CD8-positive, alpha-beta memory T cell (primary cell): ENCODE measurements around the gene KCTD7. TPM values are rescaled to one million over a fixed set of nuclear protein-coding genes. Genes with fewer than 3 reads are reported as not detected.
A peak's percentile ranks its signal among the peaks of the same experiment; 100 is the strongest.
"Not testable (repeated sequence)": the region's sequence is repeated elsewhere in the genome, so short reads cannot be mapped to it uniquely, and the experiment has no call there.

Source experiments
- CTCF ChIA-PET: fragments of 350-600 bp; sonication (Branson Sonifier 250); formaldehyde crosslinking; loops from one replicate; lab custom pipeline; 2021; ENCODE audit warnings: antibody characterized with exemption; lab: Charles Lee
- POLR2A ChIA-PET: fragments of 350-600 bp; sonication (Branson Sonifier 250); formaldehyde crosslinking; loops from one replicate; lab custom pipeline; 2021; ENCODE audit warnings: antibody characterized with exemption; lab: Charles Lee
- DNase-seq, 5 donors: peaks; one replicate each; pipeline versions ENCODE4 v3.0.0 to v3.0.0-alpha.2; 2020 to 2022; ENCODE audit warnings: mixed read lengths in 1 of 5
- H3K27ac ChIP-seq: one replicate; pipeline ENCODE4 v1.7.0; 2013; ENCODE audit warnings: low read depth, mild to moderate bottlenecking, low read length, moderate library complexity
- H3K27me3 ChIP-seq: 2 replicates; pipeline ENCODE4 v1.7.0; 2013; ENCODE audit warnings: low read length, mild to moderate bottlenecking; ENCODE audit not compliant: insufficient read depth, poor library complexity, severe bottlenecking
- H3K36me3 ChIP-seq: 2 replicates; pipeline ENCODE4 v1.7.0; 2013; ENCODE audit warnings: mild to moderate bottlenecking, low read length, moderate library complexity; ENCODE audit not compliant: insufficient read depth
- H3K4me1 ChIP-seq: 2 replicates; pipeline ENCODE4 v1.7.0; 2013; ENCODE audit warnings: mild to moderate bottlenecking, low read length, moderate library complexity; ENCODE audit not compliant: insufficient read depth
- H3K4me3 ChIP-seq: 2 replicates; pipeline ENCODE4 v1.7.0; 2013; ENCODE audit warnings: mild to moderate bottlenecking, low read length
- H3K9me3 ChIP-seq: 2 replicates; pipeline ENCODE4 v1.7.0; 2013; ENCODE audit warnings: mild to moderate bottlenecking, low read length
- H3K27ac Mint-ChIP-seq, 8 donors: one replicate each; pipeline ENCODE4 v1.8.0; 2020 to 2021; ENCODE audit warnings: mixed read lengths in 8 of 8, mild to moderate bottlenecking in 6 of 8, inconsistent platforms in 3 of 8, moderate library complexity in 3 of 8
- H3K27me3 Mint-ChIP-seq, 2 donors: one replicate each; pipeline ENCODE4 v1.8.0; 2020 to 2021; ENCODE audit warnings: mixed read lengths in 2 of 2, mild to moderate bottlenecking in 1 of 2, moderate library complexity in 1 of 2
- H3K36me3 Mint-ChIP-seq, 3 donors: one replicate each; pipeline ENCODE4 v1.8.0; 2020 to 2021; ENCODE audit warnings: mixed read lengths in 3 of 3, inconsistent platforms in 1 of 3, mild to moderate bottlenecking in 1 of 3
- H3K4me1 Mint-ChIP-seq, 3 donors: one replicate each; pipeline ENCODE4 v1.8.0; 2020 to 2021; ENCODE audit warnings: mixed read lengths in 3 of 3, inconsistent platforms in 1 of 3, mild to moderate bottlenecking in 1 of 3
- H3K4me3 Mint-ChIP-seq, 7 donors: one replicate each; pipeline ENCODE4 v1.8.0; 2020 to 2021; ENCODE audit warnings: mixed read lengths in 7 of 7, mild to moderate bottlenecking in 6 of 7, moderate library complexity in 4 of 7, inconsistent platforms in 2 of 7
- H3K9me3 Mint-ChIP-seq, 5 donors: one replicate each; pipeline ENCODE4 v1.8.0; 2020 to 2022; ENCODE audit warnings: mixed read lengths in 5 of 5, mild to moderate bottlenecking in 3 of 5, moderate library complexity in 2 of 5, inconsistent platforms in 1 of 5
- polyA plus RNA-seq: library from polyadenylated mRNA; unstranded; fragments of 300-500 nt; fragmentation: Illumina TruSeq; gene quantifications from one replicate; pipeline ENCODE4 v1.2.3, GENCODE V29; 2021
- total RNA-seq, 2 experiments: library from RNA; stranded (reverse); gene quantifications; one replicate each; pipeline ENCODE4 v1.2.3, GENCODE V29; 2021

The KCTD7 gene
- total and polyA plus RNA-seq, 3 experiments from 2014 or later = 11.6 to 17.1 (median 12.5) TPM

DNA sequence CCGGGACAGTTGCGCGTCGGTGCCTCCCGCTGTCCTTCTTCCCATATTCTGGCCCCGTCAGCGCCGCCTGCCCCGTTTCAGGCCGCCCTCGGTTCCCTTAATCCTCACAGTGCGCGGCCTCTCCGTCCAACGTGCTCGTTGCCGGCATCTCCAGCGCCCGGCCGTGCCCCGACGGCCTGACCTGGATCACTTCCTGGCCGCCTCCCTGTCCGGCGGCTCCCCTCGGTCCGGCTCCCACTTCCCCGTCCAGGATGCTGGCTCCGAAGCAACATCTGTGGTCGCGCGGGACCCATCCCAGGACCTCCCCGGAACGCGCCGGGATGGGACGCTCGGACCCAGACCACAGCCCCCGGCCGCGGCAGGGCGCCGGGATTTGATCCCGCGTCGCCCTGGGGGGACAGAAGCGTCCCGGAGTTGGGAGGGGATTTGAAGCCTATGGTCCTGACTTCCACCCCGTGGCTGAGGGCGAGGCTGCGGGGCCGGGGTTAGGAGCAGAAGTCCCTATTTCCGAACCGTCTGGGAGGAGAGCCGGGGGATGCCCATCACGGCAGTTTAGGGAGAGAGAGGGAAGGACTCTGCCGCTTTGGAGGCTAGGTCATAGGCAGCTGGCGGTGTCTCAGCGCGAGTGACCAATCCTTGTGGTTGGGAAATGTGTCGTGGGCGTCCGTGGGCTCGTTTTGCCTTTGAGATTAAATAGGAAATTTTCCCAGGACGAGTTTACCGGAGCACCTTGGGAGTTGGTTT lies 53.8 kb downstream of the KCTD7 start:
- Mint-ChIP-seq H3K4me1 (peaks cover 19 to 54% (median 34%) of the 10 kb centered on the region in 3 donors), H3K36me3 (peaks cover 0 to 4% (median 4%) of the 10 kb centered on the region in 3 donors), H3K27ac (peak overlapping the region in 7 of 8 donors; percentile 63 to 99 (median 97)), H3K4me3 (peak overlapping the region; percentile 88 to 97 (median 92)), H3K9me3 (no peaks in the 10 kb centered on the region), H3K27me3 (no peaks in the 10 kb centered on the region)
- peak overlapping the region; percentile 96 for H3K4me3 ChIP-seq
- no peak for DNase-seq
- CTCF ChIA-PET = no interaction called here
- H3K36me3 ChIP-seq = no peaks in the 10 kb centered on the region
- no peaks in the 10 kb centered on the region for H3K27me3 ChIP-seq
- POLR2A ChIA-PET = interaction anchor here (2.5 kb wide), 1 partner anchor 29 kb away, joined by 9 read pairs; no protein-coding TSS in a partner anchor
- H3K27ac ChIP-seq = peak overlapping the region; percentile 99
- peaks cover 13% of the 10 kb centered on the region for H3K4me1 ChIP-seq
- no peaks in the 10 kb centered on the region for H3K9me3 ChIP-seq

DNA sequence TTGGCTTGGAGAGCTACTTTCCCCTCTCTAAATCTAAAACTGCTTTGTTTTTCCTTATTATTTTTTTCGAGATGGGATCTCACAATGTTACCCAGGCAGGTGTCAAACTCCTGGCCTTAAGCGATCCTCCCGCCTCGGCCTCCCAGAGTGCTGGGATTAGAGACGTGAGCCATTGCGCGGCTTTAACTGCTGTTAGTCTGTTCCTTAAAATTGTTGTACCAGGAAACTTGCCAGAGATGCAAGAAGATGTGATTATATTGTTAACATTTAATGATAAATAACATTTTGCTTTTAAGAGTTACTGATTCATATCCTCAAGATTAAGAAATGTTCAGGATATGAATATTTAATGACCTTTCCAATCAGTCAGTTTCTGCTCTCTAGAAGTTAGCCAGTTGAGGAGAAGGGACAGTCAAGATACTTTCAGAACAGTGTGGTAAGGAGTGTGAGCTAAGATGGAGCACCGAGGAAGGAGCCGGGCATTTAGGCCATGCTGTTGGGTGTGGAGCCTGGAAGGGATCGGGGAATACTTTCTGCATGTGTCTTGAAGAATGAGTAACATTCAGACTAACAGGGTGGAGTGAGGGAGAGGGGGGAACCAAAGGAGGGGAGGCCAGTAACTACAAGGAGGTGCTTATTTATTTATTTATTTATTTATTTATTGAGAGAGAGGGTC lies 54.6 kb downstream of the KCTD7 start:
- H3K9me3 ChIP-seq, H3K36me3 Mint-ChIP-seq, H3K27me3 ChIP-seq, CTCF ChIA-PET, H3K27ac ChIP-seq, H3K9me3 Mint-ChIP-seq, DNase-seq, H3K36me3 ChIP-seq, H3K27me3 Mint-ChIP-seq: not testable (repeated sequence)
- Histone ChIP-seq H3K4me1 (peaks cover 13% of the 10 kb centered on the region), H3K4me3 (peak overlapping the region; percentile 96)
- H3K4me3 Mint-ChIP-seq = peak overlapping the region; percentile 88 to 97 (median 92)
- peak overlapping the region in 6 of 8 donors; percentile 35 to 97 (median 71) for H3K27ac Mint-ChIP-seq
- peaks cover 19 to 56% (median 34%) of the 10 kb centered on the region in 3 donors for H3K4me1 Mint-ChIP-seq
- POLR2A ChIA-PET = interaction anchor here (0.6 to 2.5 kb wide), 2 partner anchors 29 to 190 kb away, joined by 3 to 9 read pairs; no protein-coding TSS in a partner anchor

DNA sequence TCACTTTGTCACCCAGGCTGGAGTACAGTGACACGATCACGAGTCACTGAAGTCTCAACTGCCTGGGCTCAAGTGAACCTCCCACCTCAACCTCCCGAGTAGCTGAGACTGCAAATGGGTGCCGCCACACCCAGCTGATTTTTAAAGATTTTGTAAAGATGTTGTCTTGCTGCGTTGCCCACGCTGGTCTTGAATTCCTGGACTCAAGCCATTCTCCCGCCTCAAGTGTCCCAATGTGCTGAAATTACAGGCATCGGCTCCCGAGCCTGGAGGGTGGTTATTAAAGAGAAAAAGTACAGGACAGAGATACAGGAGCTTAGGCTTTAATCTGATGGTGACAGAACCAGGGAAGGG lies 55.1 kb downstream of the KCTD7 start:
- Mint-ChIP-seq H3K36me3 (peaks cover 4 to 7% (median 5%) of the 10 kb centered on the region in 3 donors), H3K9me3 (peaks cover 0 to 7% (median 2%) of the 10 kb centered on the region in 5 donors), H3K27me3 (no peaks in the 10 kb centered on the region), H3K4me1 (peaks cover 19 to 54% (median 31%) of the 10 kb centered on the region in 3 donors), H3K4me3 (peak overlapping the region in 6 of 7 donors; percentile 29 to 97 (median 59)), H3K27ac (peak overlapping the region in 4 of 8 donors; percentile 47 to 97 (median 62))
- CTCF ChIA-PET = no interaction called here
- H3K27me3 ChIP-seq = no peaks in the 10 kb centered on the region
- H3K4me1 ChIP-seq = peaks cover 13% of the 10 kb centered on the region
- no peak overlapping the region for H3K4me3 ChIP-seq
- no peak for DNase-seq
- no peaks in the 10 kb centered on the region for H3K9me3 ChIP-seq
- no peak overlapping the region for H3K27ac ChIP-seq
- no peaks in the 10 kb centered on the region for H3K36me3 ChIP-seq
- POLR2A ChIA-PET = interaction anchor here (0.6 kb wide), 1 partner anchor 191 kb away, joined by 3 read pairs; no protein-coding TSS in a partner anchor

DNA sequence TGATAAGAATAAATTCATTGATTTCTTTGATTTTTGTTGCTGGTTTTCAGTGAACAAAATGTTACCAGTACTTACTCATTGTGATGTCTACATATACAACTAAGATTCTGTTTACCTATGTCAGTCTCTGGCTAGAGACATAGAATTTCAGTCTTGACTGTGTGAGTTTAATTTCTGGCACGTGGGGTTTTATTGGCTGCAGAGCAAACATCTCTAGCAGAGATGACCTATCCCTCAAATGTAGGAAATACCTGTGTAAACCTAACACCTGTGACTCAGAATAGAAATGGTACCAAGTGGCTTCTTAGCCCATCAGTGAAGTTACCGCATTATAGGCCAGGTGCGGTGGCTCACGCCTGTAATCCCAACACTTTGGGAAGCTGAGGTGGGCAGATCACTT lies 57.0 kb downstream of the KCTD7 start:
- H3K9me3 ChIP-seq, DNase-seq, H3K27ac ChIP-seq, H3K4me3 ChIP-seq, H3K27me3 Mint-ChIP-seq, H3K27me3 ChIP-seq, POLR2A ChIA-PET, H3K9me3 Mint-ChIP-seq, H3K36me3 Mint-ChIP-seq, H3K36me3 ChIP-seq: not testable (repeated sequence)
- Mint-ChIP-seq H3K27ac (peak overlapping the region in 1 of 8 donors; percentile 55), H3K4me1 (peaks cover 15 to 40% (median 21%) of the 10 kb centered on the region in 3 donors), H3K4me3 (peak overlapping the region in 1 of 7 donors; percentile 69)
- CTCF ChIA-PET = interaction anchor here (1.1 kb wide), 1 partner anchor 128 kb away, joined by 3 read pairs; no protein-coding TSS in a partner anchor
- H3K4me1 ChIP-seq = peaks cover 13% of the 10 kb centered on the region

DNA sequence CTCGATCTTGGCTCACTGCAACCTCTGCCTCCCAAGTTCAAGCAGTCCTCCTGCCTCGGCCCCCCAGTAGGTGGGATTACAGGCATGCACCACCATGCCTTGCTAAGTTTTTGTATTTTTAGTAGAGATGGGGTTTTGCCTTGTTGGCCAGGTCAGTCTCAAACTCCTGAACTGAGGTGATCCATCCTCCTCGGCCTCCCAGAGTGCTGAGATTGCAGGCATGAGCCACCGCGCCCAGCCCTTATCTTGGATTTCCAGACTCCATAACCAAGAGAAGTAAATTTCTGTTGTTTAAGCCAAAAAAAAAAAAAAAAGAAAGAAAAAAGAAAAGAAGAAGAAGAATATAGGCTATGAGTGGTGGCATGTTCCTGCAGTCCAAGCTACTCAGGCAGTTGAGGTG lies 58.5 kb downstream of the KCTD7 start:
- CTCF ChIA-PET = no interaction called here
- no peak overlapping the region for H3K27ac Mint-ChIP-seq
- POLR2A ChIA-PET = interaction anchor here (0.7 kb wide), 1 partner anchor 22 kb away, joined by 8 read pairs; no protein-coding TSS in a partner anchor

DNA sequence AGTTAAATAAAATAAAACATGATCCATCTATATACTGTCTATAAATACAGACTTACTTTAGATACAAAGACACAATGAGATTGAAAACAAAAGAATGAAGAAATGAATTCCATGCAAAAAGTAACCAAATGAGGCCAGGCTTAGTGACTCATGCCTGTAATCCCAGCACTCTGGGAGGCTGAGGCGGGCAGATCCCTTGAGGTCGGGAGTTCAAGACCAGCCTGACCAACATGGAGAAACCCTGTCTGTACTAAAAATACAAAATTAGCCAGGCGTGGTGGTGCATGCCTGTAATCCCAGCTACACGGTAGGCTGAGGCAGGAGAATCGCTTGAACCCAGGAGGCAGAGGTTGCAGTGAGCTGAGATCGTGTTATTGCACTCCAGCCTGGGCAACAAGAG lies 59.0 kb downstream of the KCTD7 start:
- H3K27ac Mint-ChIP-seq, H3K9me3 Mint-ChIP-seq, H3K4me1 ChIP-seq, H3K27ac ChIP-seq, H3K27me3 Mint-ChIP-seq, H3K9me3 ChIP-seq, H3K4me3 Mint-ChIP-seq, POLR2A ChIA-PET, H3K4me3 ChIP-seq, H3K36me3 ChIP-seq, CTCF ChIA-PET, H3K27me3 ChIP-seq, DNase-seq, H3K36me3 Mint-ChIP-seq: not testable (repeated sequence)
- peaks cover 11 to 26% (median 12%) of the 10 kb centered on the region in 3 donors for H3K4me1 Mint-ChIP-seq

More for the DNA sequence above, 58.5 kb downstream of the KCTD7 start:
- H3K36me3 Mint-ChIP-seq = peaks cover 0 to 7% (median 5%) of the 10 kb centered on the region in 3 donors
- H3K4me3 ChIP-seq = no peak overlapping the region
- H3K27me3 ChIP-seq = no peaks in the 10 kb centered on the region
- H3K4me1 Mint-ChIP-seq = peaks cover 12 to 28% (median 12%) of the 10 kb centered on the region in 3 donors
- no peaks in the 10 kb centered on the region for H3K36me3 ChIP-seq
- no peaks in the 10 kb centered on the region for H3K27me3 Mint-ChIP-seq
- peaks cover 6% of the 10 kb centered on the region for H3K4me1 ChIP-seq
- no peak overlapping the region for H3K27ac ChIP-seq
- H3K9me3 ChIP-seq = no peaks in the 10 kb centered on the region
- no peak for DNase-seq
- H3K9me3 Mint-ChIP-seq = peaks cover 0 to 7% (median 2%) of the 10 kb centered on the region in 5 donors
- no peak overlapping the region for H3K4me3 Mint-ChIP-seq

DNA sequence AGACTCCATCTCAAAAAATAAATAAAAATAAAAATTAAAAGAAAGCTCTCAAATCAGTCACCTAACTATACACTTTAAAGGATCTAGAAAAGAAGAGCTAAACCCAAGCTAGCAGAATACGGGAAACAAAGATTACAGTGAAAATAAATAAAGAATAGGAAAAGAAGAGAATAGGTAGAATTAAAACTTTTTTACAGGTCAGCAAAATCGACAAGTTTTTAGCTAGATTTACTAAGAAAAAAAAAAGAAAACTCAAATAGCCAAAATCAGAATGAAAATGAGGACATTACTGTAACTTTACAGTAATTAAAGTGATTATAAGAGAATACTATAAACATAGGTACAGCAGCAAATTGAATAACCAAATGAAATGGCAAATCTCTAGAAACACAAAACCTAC lies 60.4 kb downstream of the KCTD7 start:
- Histone ChIP-seq H3K27me3 (no peaks in the 10 kb centered on the region), H3K9me3 (no peaks in the 10 kb centered on the region), H3K36me3 (no peaks in the 10 kb centered on the region), H3K4me1 (no peaks in the 10 kb centered on the region), H3K4me3 (no peak overlapping the region), H3K27ac (no peak overlapping the region)
- Mint-ChIP-seq H3K9me3 (peaks cover 0 to 7% (median 2%) of the 10 kb centered on the region in 5 donors), H3K36me3 (peaks cover 3 to 8% (median 7%) of the 10 kb centered on the region in 3 donors), H3K4me1 (peaks cover 2 to 13% (median 4%) of the 10 kb centered on the region in 3 donors), H3K4me3 (no peak overlapping the region), H3K27ac (no peak overlapping the region), H3K27me3 (no peaks in the 10 kb centered on the region)
- no peak for DNase-seq
- POLR2A ChIA-PET = no interaction called here
- CTCF ChIA-PET = no interaction called here

DNA sequence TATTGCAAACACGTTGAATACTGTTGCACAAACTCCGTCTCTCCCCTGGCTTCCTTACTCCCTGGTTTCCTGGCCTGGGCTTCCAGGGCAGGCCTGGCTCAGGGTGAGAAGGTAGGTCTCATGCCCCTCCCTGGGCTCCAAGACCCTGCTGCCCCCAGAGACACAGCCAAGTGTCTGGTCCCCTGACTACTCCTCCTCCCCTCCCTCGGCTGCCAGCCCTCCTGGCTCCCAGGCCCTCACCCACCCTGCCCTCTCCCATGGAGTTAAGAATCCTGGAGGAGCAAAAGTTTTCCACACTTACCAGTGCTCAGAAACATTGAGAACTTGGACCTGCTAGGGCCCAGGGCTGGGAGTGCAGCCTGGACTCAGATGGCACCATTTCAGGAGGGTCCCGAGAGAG lies 64.7 kb downstream of the KCTD7 start:
- peaks cover 0 to 3% (median 0%) of the 10 kb centered on the region in 5 donors for H3K9me3 Mint-ChIP-seq
- Histone ChIP-seq H3K9me3 (no peaks in the 10 kb centered on the region), H3K27ac (no peak overlapping the region), H3K27me3 (no peaks in the 10 kb centered on the region), H3K4me3 (no peak overlapping the region), H3K4me1 (no peaks in the 10 kb centered on the region), H3K36me3 (no peaks in the 10 kb centered on the region)
- H3K27me3 Mint-ChIP-seq = no peaks in the 10 kb centered on the region
- no peak overlapping the region for H3K4me3 Mint-ChIP-seq
- ChIA-PET CTCF (no interaction called here), POLR2A (no interaction called here)
- peaks cover 0 to 4% (median 0%) of the 10 kb centered on the region in 3 donors for H3K4me1 Mint-ChIP-seq
- peak overlapping the region in 1 of 8 donors; percentile 46 for H3K27ac Mint-ChIP-seq
- H3K36me3 Mint-ChIP-seq = peaks cover 2 to 7% (median 6%) of the 10 kb centered on the region in 3 donors
- DNase-seq = no peak
